ENCODE data around the gene ZNF274.

GRCh38 chr19:58262922-58263296 is 80.0 kb downstream of the ZNF274 start:
- TF ChIP-seq CTCF (IDR thresholded peaks at IDR 0.05; ENCODE audit: borderline replicate concordance, extremely low read depth, low read length, poor library complexity, severe bottlenecking) (no peak), EZH2 (IDR thresholded peaks at IDR 0.05; ENCODE audit: borderline replicate concordance, low read depth, low read length, severe bottlenecking) (no peak)
